WI38 (cell line): ENCODE results near the gene RTP5.

Source experiments
- H3K4me3 ChIP-seq: 2 replicates; pipeline ENCODE4 v1.5.1; 2011; ENCODE audit warnings: low read depth, mild to moderate bottlenecking, control low read depth, low read length
- CTCF ChIP-seq: IDR thresholded peaks from 2 replicates; pipeline ENCODE4 v1.5.1; 2012; ENCODE audit warnings: low read depth, mild to moderate bottlenecking, control low read depth, low read length

The RTP5 gene

GRCh38 chr2:241852981-241853631 is 16.4 kb upstream of the RTP5 start:
- no peak overlapping the region for H3K4me3 ChIP-seq
- no peak for TF ChIP-seq CTCF

GRCh38 chr2:241853651-241854341 is 15.7 kb upstream of the RTP5 start:
- no peak overlapping the region for H3K4me3 ChIP-seq
- no peak for TF ChIP-seq CTCF

GRCh38 chr2:241854342-241855244 is 14.9 kb upstream of the RTP5 start:
- TF ChIP-seq CTCF = no peak
- no peak overlapping the region for H3K4me3 ChIP-seq

GRCh38 chr2:241855245-241855887 is 14.2 kb upstream of the RTP5 start:
- TF ChIP-seq CTCF = no peak

GRCh38 chr2:241855888-241856422 is 13.6 kb upstream of the RTP5 start:
- no peak overlapping the region for H3K4me3 ChIP-seq
- TF ChIP-seq CTCF = no peak

More at GRCh38 chr2:241855245-241855887, 14.2 kb upstream of the RTP5 start:
- H3K4me3 ChIP-seq = no peak overlapping the region

GRCh38 chr2:241857041-241857541 is 12.4 kb upstream of the RTP5 start:
- TF ChIP-seq CTCF = no peak
- H3K4me3 ChIP-seq = no peak overlapping the region
